GM12875 (cell line): ENCODE measurements around the gene PSEN1.

ENCODE experiments used
- H3K4me3 ChIP-seq: one replicate; pipeline ENCODE4 v1.5.1; 2011; ENCODE audit warnings: low read depth, low read length, control low read depth
- TF ChIP-seq, protein P1 (sequence below): IDR thresholded peaks from 2 replicates; pipeline ENCODE4 v1.5.1; 2011; ENCODE audit warnings: low read depth, mild to moderate bottlenecking, control low read depth, inconsistent platforms, low read length, moderate library complexity, borderline replicate concordance; ENCODE audit not compliant: insufficient read depth

PSEN1 gene

DNA sequence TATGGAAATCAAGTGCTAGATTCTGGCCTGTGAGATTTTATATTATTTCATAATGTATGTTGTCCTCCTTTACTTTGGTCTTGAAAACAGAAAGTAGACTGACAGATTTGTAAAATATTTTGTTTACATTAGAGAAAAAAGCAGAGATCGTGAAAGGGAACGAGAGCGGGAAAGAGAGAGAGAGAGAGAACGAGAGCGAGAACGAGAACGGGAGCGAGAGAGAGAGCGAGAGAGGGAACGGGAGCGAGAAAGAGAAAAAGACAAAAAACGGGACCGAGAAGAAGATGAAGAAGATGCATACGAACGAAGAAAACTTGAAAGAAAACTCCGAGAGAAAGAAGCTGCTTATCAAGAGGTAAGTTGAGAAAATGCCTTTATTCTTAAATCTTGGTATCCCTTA lies 30.6 kb upstream of the PSEN1 start:
- H3K4me3 ChIP-seq, result no peak overlapping the region
- TF ChIP-seq, protein P1, sequence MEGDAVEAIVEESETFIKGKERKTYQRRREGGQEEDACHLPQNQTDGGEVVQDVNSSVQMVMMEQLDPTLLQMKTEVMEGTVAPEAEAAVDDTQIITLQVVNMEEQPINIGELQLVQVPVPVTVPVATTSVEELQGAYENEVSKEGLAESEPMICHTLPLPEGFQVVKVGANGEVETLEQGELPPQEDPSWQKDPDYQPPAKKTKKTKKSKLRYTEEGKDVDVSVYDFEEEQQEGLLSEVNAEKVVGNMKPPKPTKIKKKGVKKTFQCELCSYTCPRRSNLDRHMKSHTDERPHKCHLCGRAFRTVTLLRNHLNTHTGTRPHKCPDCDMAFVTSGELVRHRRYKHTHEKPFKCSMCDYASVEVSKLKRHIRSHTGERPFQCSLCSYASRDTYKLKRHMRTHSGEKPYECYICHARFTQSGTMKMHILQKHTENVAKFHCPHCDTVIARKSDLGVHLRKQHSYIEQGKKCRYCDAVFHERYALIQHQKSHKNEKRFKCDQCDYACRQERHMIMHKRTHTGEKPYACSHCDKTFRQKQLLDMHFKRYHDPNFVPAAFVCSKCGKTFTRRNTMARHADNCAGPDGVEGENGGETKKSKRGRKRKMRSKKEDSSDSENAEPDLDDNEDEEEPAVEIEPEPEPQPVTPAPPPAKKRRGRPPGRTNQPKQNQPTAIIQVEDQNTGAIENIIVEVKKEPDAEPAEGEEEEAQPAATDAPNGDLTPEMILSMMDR, result no peak

DNA sequence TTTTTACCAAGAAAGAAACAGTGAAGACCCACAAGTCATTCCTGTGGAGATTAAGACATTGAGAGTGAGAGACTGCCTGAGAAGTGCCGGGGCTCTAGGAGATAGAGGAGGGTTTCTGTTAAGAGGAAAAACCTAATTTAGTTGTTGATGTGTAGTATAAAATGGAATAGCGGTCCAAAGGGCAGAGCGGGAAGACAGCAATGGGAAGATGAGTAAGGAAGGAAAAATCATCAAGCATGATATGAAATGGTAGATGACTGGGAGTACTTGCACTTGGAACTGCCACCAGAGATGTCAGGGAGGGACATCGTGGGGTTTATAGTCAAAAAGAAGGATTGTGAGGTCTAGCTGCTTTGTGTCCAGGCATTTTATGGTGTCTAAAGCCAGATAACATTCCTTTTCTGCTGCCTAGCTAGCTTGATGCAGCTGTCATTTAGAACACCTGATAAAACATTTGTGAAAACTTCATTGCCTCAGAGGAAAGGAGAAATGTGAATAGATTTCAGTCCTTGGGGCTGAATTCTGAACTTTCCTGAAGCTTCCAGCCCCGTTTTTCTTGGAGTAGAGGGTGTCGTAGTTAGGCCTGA lies 20.1 kb upstream of the PSEN1 start:
- no peak overlapping the region for H3K4me3 ChIP-seq
- TF ChIP-seq, protein P1, result no peak

DNA sequence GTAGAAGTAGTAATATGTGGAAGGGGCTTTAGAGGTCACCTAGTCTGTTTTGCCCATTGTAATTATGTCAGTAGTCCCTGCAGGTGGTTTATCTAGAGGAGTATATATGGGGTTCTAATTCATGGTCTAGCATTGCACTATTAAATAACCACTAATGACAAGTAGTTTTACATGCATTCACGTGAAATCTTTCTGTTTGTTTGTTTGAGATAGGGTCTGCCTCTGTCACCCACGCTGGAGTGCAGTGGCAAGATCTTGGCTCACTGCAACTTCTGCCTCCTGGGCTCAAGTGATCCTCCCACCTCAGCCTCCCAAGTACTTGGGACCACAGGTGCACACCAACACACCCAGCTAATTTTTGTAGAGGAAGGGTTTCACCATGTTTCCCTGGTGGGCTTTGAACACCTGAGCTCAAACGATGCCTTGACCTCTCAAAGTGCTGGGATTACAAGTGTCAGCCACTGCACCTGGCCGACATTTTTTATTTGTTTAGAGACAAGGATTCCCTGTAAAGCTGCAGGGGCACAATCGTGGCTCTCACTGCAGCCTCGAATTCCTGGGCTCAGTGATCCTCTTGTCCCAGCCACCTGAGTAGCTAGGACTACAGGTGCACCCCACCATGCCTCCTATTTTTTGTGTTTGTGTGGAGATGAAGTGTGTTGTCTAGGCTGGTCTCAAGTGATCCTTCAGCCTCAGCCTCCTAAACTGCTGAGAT lies 12.0 kb upstream of the PSEN1 start:
- no peak overlapping the region for H3K4me3 ChIP-seq
- TF ChIP-seq, protein P1, result no peak

DNA sequence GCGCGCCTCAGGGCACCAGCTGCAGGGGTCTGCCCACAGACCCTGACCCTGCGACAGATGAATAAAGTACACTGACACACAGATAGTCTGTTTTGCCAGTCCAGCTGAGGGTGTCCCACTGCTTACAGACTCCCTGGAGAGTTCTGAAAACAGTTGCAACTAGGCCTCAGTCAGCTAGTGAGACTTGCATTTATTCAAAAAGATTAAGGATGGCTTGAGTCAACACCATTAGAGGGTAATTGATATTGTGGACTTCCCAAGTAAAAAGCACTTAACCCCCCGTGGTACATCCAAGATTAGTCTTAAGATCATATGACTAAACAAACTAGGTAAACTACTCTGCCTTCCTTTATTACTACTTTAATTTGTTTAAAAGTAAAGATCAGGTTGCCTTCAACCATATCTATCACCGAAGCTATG lies 11.1 kb upstream of the PSEN1 start:
- TF ChIP-seq, protein P1, result no peak
- H3K4me3 ChIP-seq, result no peak overlapping the region

DNA sequence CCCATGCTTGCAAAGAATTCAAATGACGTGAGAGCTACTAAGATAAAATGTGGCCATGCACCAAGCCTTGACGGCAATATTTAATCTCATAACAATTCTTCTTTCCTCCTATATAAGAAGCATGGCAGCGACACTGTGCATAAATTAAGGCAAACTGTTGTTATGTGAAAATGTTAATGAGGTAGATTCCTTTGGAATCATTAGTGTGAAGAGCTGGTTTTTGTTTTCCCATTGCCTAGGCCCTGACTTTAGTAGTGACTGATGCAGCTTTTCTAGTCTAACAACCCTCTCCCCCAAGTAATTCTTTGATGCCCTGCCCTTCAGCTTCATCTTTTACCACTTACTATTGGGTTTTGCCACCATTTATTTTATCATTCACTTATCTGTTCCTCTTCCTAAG lies 10.6 kb upstream of the PSEN1 start:
- H3K4me3 ChIP-seq, result no peak overlapping the region
- TF ChIP-seq, protein P1, result no peak

DNA sequence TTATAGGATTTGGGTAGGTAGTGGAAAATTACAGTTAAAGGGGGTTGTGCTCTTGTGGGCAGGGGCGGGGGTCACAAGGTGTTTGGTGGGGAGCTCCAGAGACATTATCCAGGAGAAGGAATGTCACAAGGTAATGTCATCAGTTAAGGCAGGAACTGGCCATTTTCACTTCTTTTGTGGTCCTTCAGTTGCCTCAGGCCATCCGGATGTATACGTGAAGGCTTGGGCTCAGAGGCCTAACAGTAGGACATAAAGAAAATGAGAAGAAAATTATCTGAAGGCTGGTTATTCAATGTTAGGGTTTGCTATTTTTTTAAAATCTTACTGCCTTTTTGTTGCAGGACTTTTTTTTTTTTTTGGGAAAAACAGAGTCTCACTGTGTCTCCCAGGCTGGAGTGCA lies 2.5 kb upstream of the PSEN1 start:
- TF ChIP-seq, protein P1, result no peak
- H3K4me3 ChIP-seq, result no peak overlapping the region

DNA sequence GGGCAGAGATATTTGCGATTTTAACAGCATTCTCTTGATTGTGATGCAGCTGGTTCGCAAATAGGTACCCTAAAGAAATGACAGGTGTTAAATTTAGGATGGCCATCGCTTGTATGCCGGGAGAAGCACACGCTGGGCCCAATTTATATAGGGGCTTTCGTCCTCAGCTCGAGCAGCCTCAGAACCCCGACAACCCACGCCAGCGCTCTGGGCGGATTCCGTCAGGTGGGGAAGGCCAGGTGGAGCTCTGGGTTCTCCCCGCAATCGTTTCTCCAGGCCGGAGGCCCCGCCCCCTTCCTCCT lies 271 bp upstream of the PSEN1 start:
- peak overlapping the region; percentile 30 for H3K4me3 ChIP-seq
- TF ChIP-seq, protein P1, result no peak
